GM12874 (cell line): ENCODE measurements around the gene NFATC2.

Source experiments
- CTCF ChIP-seq: IDR thresholded peaks from 2 replicates; pipeline ENCODE4 v1.5.1; 2011; ENCODE audit warnings: low read depth, mild to moderate bottlenecking, control low read depth, low read length, moderate library complexity; ENCODE audit not compliant: insufficient read depth

Gene NFATC2

GRCh38 chr20:51440589-51440988, 101.9 kb downstream of the NFATC2 start:
- TF ChIP-seq CTCF = no peak

- no peak for TF ChIP-seq CTCF
These were observed 103.3 kb downstream of the NFATC2 start for GRCh38 chr20:51439160-51439689.

GRCh38 chr20:51438136-51438535, 104.4 kb downstream of the NFATC2 start:
- no peak for TF ChIP-seq CTCF

GRCh38 chr20:51437182-51437924, 105.2 kb downstream of the NFATC2 start:
- TF ChIP-seq CTCF = no peak

- no peak for TF ChIP-seq CTCF
These were observed 107.8 kb downstream of the NFATC2 start for GRCh38 chr20:51434580-51435247.

- no peak for TF ChIP-seq CTCF
These were observed 108.5 kb downstream of the NFATC2 start for GRCh38 chr20:51434026-51434425.

- TF ChIP-seq CTCF = no peak
These were observed 109.6 kb downstream of the NFATC2 start for GRCh38 chr20:51432875-51433274.
